Adrenal gland (tissue), 5 donors: ENCODE data around the gene GCAT.

Experiments
- CTCF ChIP-seq, 6 experiments: fragments of 450-650 bp in 4 of 6; fragments of 200-600 bp in 2 of 6; sonication (generic) in 1 of 6; IDR thresholded peaks; 1 replicate in 5 of 6; 2 replicates in 1 of 6; pipeline versions ENCODE4 v1.5.1 to v1.8.0; 2016 to 2021; ENCODE audit warnings: antibody characterized with exemption in 6 of 6, mild to moderate bottlenecking in 2 of 6, moderate library complexity in 1 of 6
- POLR2A ChIP-seq, 2 donors: fragments of 450-650 bp; IDR thresholded peaks; one replicate each; pipeline ENCODE4 v1.6.1; 2017; ENCODE audit warnings: antibody characterized with exemption in 2 of 2, mild to moderate bottlenecking in 2 of 2, moderate library complexity in 1 of 2
- donor health status: DM: no; HTN: no; CAD: no.

DNA sequence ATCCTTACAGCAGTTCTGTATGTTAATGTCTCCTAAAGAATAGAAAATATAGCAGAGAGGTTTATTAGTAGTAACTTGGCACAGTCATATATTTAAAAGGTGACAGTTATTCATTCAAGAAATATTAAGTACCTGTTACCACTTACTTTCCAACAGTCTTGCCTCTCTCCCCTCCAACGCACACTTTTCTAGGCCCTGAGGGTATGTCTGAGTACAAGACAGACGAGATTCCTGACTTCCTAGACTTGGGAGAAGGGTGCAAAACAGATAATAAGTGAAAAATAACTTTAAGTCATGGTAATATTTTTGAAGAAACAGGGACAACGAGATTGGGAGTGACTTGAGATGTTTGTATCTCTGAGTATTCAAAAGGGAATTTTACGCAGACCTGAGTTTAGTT, 43.1 kb downstream of the GCAT start:
- no peak for TF ChIP-seq CTCF (IDR thresholded peaks at IDR 0.05)
- TF ChIP-seq POLR2A (IDR thresholded peaks at IDR 0.05) = no peak
